HG03095 (cell line): ENCODE results near the gene SMIM36.
"Not testable (repeated sequence)": the region's sequence is repeated elsewhere in the genome, so short reads cannot be mapped to it uniquely, and the experiment has no call there.

ENCODE experiments used
- ATAC-seq: cut with Tn5 transposase; IDR thresholded peaks from one replicate; pipeline ENCODE4 v1.9.1; 2021; ENCODE audit warnings: moderate library complexity; ENCODE audit not compliant: unreplicated experiment

The SMIM36 gene

GRCh38 chr17:55510986-55511721 lies at the start of gene SMIM36:
Gene SMIM36, minus strand, starts transcription at chr17:55511452.
- no peak for ATAC-seq

- ATAC-seq: no peak
These were observed 44.5 kb upstream of the SMIM36 start for GRCh38 chr17:55555772-55556171.

GRCh38 chr17:55549140-55549539 lies 37.9 kb upstream of the SMIM36 start:
- no peak for ATAC-seq

GRCh38 chr17:55546991-55547664 lies 35.9 kb upstream of the SMIM36 start:
- no peak for ATAC-seq

GRCh38 chr17:55546481-55546880 lies 35.2 kb upstream of the SMIM36 start:
- no peak for ATAC-seq

GRCh38 chr17:55545806-55546205 lies 34.6 kb upstream of the SMIM36 start:
- ATAC-seq: no peak

GRCh38 chr17:55543709-55544108 lies 32.5 kb upstream of the SMIM36 start:
- no peak for ATAC-seq

GRCh38 chr17:55540414-55541091 lies 29.3 kb upstream of the SMIM36 start:
- no peak for ATAC-seq

- ATAC-seq: no peak
These were observed 25.0 kb upstream of the SMIM36 start for GRCh38 chr17:55536205-55536604.

- no peak for ATAC-seq
These were observed 22.4 kb upstream of the SMIM36 start for GRCh38 chr17:55533608-55534007.

- no peak for ATAC-seq
These were observed 21.4 kb upstream of the SMIM36 start for GRCh38 chr17:55532670-55533069.

GRCh38 chr17:55531053-55531728 lies 19.9 kb upstream of the SMIM36 start:
- no peak for ATAC-seq

- no peak for ATAC-seq
These were observed 18.8 kb upstream of the SMIM36 start for GRCh38 chr17:55530064-55530463.

- no peak for ATAC-seq
These were observed 16.4 kb upstream of the SMIM36 start for GRCh38 chr17:55527540-55528118.

- no peak for ATAC-seq
These were observed 13.4 kb upstream of the SMIM36 start for GRCh38 chr17:55524440-55525220.

- not testable (repeated sequence) for ATAC-seq
These were observed 11.8 kb upstream of the SMIM36 start for GRCh38 chr17:55523032-55523431.

- ATAC-seq: no peak
These were observed 9.9 kb upstream of the SMIM36 start for GRCh38 chr17:55521186-55521585.

GRCh38 chr17:55520402-55520801 lies 9.2 kb upstream of the SMIM36 start:
- no peak for ATAC-seq

- ATAC-seq: no peak
These were observed 7.3 kb upstream of the SMIM36 start for GRCh38 chr17:55518510-55518909.

- ATAC-seq: peak; percentile 88
These were observed 2.8 kb upstream of the SMIM36 start for GRCh38 chr17:55513885-55514590.
